ENCODE data around the gene CCDC91. TPM values are rescaled to one million over a fixed set of nuclear protein-coding genes. Genes with fewer than 3 reads are reported as not detected.

Gene CCDC91
- total RNA-seq, 1 experiment from 2014 or later, result 26.9 TPM

DNA sequence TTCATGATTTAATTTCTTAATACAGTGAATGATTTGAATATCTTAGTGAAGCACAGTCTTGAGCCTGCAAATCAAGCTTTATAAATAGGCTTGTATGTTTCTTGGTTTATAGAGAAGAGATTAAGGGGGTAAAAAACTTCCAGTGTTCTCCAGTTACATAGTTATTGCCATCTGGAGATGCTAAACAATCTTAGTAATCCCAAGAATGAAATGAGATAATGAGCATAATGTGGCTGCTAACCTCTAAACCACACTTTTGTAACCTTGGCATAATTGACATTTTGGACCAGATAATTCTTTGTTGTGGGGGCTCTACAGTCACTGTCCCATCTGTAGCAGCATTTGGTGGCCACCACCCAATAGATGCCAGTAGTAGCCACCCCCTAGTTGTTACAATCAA, 316.8 kb downstream of the CCDC91 start:
- CTCF ChIA-PET, result no interaction called here

DNA sequence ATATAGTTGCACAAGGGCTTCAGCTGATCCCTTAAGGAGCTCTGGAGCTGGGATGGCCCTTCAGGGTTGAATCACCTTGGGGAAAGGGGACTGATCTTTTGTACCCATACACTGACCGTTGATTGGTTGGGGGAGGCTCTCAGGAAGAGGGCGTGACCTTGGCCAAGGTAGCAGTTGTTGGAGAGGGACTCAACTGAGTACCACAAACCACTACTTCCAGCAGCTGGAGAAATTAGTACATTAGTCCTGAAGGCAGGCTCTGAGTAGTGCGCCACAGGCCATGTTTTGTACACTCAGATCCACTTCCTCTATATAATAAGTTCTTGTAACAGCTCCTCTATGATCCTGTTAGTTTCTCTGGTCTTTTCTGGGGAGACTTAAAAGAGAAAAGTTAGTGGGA, 317.6 kb downstream of the CCDC91 start:
- POLR2A ChIA-PET, result no interaction called here
- Histone ChIP-seq H3K4me1 (ENCODE audit: control insufficient read depth, insufficient read depth, low read length) (no peaks in the 10 kb centered on the region), H3K36me3 (ENCODE audit: control insufficient read depth, insufficient read depth, low read length) (no peaks in the 10 kb centered on the region), H3K9me3 (ENCODE audit: control insufficient read depth, insufficient read depth, low read depth, low read length) (no peaks in the 10 kb centered on the region), H3K27ac (ENCODE audit: low read length) (no peak overlapping the region), H3K4me3 (ENCODE audit: low read depth in 2 of 2, low read length in 2 of 2) (no peak overlapping the region), H3K27me3 (ENCODE audit: control insufficient read depth, insufficient read depth, low read length) (no peaks in the 10 kb centered on the region)
- in situ Hi-C loops (cut with HindIII; ENCODE audit: low pct_unique_long_range_greater_than_20kb, low sequenced_read_pairs), result no loop called here
- no TSS peak for BruUV-seq (replicated peaks)
- intact Hi-C loops (cut with micrococcal nuclease; ENCODE audit: unreplicated experiment), result no loop called here
- no peak for ATAC-seq
- no peak for DNase-seq (ENCODE audit: low read depth, low spot score)
- no peak for TF ChIP-seq TCF7L2 (IDR thresholded peaks at IDR 0.05; ENCODE audit: low read depth, low read length)
- TF ChIP-seq, protein P1, sequence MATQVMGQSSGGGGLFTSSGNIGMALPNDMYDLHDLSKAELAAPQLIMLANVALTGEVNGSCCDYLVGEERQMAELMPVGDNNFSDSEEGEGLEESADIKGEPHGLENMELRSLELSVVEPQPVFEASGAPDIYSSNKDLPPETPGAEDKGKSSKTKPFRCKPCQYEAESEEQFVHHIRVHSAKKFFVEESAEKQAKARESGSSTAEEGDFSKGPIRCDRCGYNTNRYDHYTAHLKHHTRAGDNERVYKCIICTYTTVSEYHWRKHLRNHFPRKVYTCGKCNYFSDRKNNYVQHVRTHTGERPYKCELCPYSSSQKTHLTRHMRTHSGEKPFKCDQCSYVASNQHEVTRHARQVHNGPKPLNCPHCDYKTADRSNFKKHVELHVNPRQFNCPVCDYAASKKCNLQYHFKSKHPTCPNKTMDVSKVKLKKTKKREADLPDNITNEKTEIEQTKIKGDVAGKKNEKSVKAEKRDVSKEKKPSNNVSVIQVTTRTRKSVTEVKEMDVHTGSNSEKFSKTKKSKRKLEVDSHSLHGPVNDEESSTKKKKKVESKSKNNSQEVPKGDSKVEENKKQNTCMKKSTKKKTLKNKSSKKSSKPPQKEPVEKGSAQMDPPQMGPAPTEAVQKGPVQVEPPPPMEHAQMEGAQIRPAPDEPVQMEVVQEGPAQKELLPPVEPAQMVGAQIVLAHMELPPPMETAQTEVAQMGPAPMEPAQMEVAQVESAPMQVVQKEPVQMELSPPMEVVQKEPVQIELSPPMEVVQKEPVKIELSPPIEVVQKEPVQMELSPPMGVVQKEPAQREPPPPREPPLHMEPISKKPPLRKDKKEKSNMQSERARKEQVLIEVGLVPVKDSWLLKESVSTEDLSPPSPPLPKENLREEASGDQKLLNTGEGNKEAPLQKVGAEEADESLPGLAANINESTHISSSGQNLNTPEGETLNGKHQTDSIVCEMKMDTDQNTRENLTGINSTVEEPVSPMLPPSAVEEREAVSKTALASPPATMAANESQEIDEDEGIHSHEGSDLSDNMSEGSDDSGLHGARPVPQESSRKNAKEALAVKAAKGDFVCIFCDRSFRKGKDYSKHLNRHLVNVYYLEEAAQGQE (IDR thresholded peaks at IDR 0.05; ENCODE audit: insufficient read depth in 1 of 2, low read depth in 2 of 2, low read length in 1 of 2), result no peak
- no peak for TF ChIP-seq SIN3A (IDR thresholded peaks at IDR 0.05; ENCODE audit: borderline replicate concordance, insufficient read depth, low read depth, low read length)
- no peak for TF ChIP-seq POLR2AphosphoS5 (IDR thresholded peaks at IDR 0.05; ENCODE audit: low read depth, low read length)
- TF ChIP-seq, protein P2, sequence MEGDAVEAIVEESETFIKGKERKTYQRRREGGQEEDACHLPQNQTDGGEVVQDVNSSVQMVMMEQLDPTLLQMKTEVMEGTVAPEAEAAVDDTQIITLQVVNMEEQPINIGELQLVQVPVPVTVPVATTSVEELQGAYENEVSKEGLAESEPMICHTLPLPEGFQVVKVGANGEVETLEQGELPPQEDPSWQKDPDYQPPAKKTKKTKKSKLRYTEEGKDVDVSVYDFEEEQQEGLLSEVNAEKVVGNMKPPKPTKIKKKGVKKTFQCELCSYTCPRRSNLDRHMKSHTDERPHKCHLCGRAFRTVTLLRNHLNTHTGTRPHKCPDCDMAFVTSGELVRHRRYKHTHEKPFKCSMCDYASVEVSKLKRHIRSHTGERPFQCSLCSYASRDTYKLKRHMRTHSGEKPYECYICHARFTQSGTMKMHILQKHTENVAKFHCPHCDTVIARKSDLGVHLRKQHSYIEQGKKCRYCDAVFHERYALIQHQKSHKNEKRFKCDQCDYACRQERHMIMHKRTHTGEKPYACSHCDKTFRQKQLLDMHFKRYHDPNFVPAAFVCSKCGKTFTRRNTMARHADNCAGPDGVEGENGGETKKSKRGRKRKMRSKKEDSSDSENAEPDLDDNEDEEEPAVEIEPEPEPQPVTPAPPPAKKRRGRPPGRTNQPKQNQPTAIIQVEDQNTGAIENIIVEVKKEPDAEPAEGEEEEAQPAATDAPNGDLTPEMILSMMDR (IDR thresholded peaks at IDR 0.05), result no peak
- CTCF ChIA-PET, result no interaction called here

More for the DNA sequence above, 316.8 kb downstream of the CCDC91 start:
- no TSS peak for BruUV-seq (replicated peaks)
- intact Hi-C loops (cut with micrococcal nuclease; ENCODE audit: unreplicated experiment), result no loop called here
- no peaks in the 10 kb centered on the region for H3K36me3 ChIP-seq (ENCODE audit: control insufficient read depth, insufficient read depth, low read length)
- POLR2A ChIA-PET, result no interaction called here
- DNase-seq (ENCODE audit: low read depth, low spot score) (no peak), ATAC-seq (no peak)
- H3K27ac ChIP-seq (ENCODE audit: low read length), result no peak overlapping the region
- TF ChIP-seq TCF7L2 (IDR thresholded peaks at IDR 0.05; ENCODE audit: low read depth, low read length), result no peak
- no peak for TF ChIP-seq POLR2AphosphoS5 (IDR thresholded peaks at IDR 0.05; ENCODE audit: low read depth, low read length)
- TF ChIP-seq, protein P1 (IDR thresholded peaks at IDR 0.05; ENCODE audit: insufficient read depth in 1 of 2, low read depth in 2 of 2, low read length in 1 of 2), result no peak
- no peak for TF ChIP-seq SIN3A (IDR thresholded peaks at IDR 0.05; ENCODE audit: borderline replicate concordance, insufficient read depth, low read depth, low read length)
- TF ChIP-seq, protein P2 (IDR thresholded peaks at IDR 0.05), result no peak
- in situ Hi-C loops (cut with HindIII; ENCODE audit: low pct_unique_long_range_greater_than_20kb, low sequenced_read_pairs), result no loop called here
- no peaks in the 10 kb centered on the region for H3K9me3 ChIP-seq (ENCODE audit: control insufficient read depth, insufficient read depth, low read depth, low read length)
- no peaks in the 10 kb centered on the region for H3K4me1 ChIP-seq (ENCODE audit: control insufficient read depth, insufficient read depth, low read length)
- no peaks in the 10 kb centered on the region for H3K27me3 ChIP-seq (ENCODE audit: control insufficient read depth, insufficient read depth, low read length)
- H3K4me3 ChIP-seq (ENCODE audit: low read depth in 2 of 2, low read length in 2 of 2), result no peak overlapping the region
